PFSK-1 (cell line): ENCODE results near the gene FAM151B.

Experiments used
- FOXP2 ChIP-seq: optimal IDR thresholded peaks from 2 replicates; pipeline ENCODE3; 2011; ENCODE audit warnings: borderline replicate concordance, control low read depth, inconsistent platforms; ENCODE audit not compliant: insufficient read depth; ENCODE audit errors: extremely low read length, extremely low read depth
- POLR2AphosphoS5 ChIP-seq: IDR thresholded peaks from 2 replicates; pipeline ENCODE4 v1.6.1; 2012; ENCODE audit warnings: low read depth, mild to moderate bottlenecking, control low read depth, low read length, moderate library complexity
- SIN3A ChIP-seq: IDR thresholded peaks from 2 replicates; pipeline ENCODE4 v1.6.1; 2012; ENCODE audit warnings: mild to moderate bottlenecking, low read length, moderate library complexity, borderline replicate concordance; ENCODE audit not compliant: insufficient read depth
- TAF1 ChIP-seq: IDR thresholded peaks from 2 replicates; pipeline ENCODE4 v1.6.1; 2012; ENCODE audit warnings: low read length, control low read depth, borderline replicate concordance; ENCODE audit not compliant: insufficient read depth
- TF ChIP-seq, protein P1 (sequence below), 2 experiments: IDR thresholded peaks; 2 replicates each; pipeline versions ENCODE4 v1.6.1 to v1.8.0; 2011 to 2012; ENCODE audit warnings: low read depth in 2 of 2, low read length in 2 of 2, control low read depth in 1 of 2, inconsistent platforms in 1 of 2, mild to moderate bottlenecking in 1 of 2, moderate library complexity in 1 of 2; ENCODE audit not compliant: insufficient read depth in 1 of 2

FAM151B gene

DNA sequence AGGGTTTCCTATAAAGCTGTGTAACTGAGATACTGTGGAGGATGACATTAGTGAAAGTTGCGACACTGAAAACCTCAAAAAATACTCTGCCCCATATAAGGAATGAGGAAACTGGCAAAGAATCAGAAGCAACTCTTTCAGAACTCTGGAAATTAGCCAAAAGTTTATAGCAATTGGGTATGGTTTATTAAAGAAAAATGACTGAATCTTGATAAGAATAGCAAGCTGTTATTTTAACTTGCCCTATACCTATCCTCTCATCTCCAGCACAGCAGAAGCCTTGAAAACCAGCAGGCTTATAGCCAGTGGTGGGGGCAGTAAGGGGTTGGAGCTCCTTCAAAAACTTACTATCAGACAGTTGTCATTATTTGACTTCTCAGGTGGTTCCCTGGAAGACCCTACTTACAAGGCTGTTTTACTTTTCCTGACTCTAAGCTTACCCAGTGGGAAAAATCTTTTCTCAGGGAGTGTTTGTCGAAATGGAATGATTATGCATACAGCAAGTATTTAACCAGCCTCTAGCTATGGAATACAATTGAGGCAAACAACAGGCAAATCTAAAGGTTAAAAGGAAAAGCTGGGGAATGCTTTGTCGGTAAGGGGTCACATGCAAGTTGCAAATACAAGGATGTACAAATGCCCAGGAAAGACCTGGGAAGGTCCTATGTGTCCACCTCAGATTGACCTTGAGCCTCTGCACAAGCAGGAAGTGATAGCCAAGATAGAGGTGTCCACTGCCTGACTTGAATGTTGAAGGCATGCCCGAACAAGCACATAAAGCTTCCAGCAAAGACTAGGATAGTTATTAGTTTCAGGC is 21.0 kb upstream of the FAM151B start:
- TF ChIP-seq FOXP2 (no peak), TAF1 (no peak), SIN3A (no peak)

DNA sequence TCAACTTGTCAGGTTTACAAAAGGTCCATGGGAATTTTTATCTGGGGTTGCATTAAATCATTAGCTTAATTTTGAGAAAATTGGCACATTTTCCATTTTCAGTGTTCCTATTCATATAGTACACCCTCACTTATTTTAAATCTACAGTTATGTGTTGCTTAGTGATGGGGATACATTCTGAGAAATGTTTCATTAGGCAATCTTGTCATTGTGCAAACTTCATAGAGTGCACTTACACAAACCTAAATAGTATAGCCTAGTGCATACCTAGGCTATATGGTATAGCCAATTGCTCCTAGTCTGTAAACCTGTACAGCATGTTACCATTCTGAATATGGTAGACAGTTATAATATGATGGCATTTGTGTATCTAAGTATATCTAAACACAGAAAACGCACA is 19.8 kb upstream of the FAM151B start:
- TF ChIP-seq SIN3A (no peak), POLR2AphosphoS5 (no peak), TAF1 (no peak), FOXP2 (no peak)
- TF ChIP-seq, protein P1, sequence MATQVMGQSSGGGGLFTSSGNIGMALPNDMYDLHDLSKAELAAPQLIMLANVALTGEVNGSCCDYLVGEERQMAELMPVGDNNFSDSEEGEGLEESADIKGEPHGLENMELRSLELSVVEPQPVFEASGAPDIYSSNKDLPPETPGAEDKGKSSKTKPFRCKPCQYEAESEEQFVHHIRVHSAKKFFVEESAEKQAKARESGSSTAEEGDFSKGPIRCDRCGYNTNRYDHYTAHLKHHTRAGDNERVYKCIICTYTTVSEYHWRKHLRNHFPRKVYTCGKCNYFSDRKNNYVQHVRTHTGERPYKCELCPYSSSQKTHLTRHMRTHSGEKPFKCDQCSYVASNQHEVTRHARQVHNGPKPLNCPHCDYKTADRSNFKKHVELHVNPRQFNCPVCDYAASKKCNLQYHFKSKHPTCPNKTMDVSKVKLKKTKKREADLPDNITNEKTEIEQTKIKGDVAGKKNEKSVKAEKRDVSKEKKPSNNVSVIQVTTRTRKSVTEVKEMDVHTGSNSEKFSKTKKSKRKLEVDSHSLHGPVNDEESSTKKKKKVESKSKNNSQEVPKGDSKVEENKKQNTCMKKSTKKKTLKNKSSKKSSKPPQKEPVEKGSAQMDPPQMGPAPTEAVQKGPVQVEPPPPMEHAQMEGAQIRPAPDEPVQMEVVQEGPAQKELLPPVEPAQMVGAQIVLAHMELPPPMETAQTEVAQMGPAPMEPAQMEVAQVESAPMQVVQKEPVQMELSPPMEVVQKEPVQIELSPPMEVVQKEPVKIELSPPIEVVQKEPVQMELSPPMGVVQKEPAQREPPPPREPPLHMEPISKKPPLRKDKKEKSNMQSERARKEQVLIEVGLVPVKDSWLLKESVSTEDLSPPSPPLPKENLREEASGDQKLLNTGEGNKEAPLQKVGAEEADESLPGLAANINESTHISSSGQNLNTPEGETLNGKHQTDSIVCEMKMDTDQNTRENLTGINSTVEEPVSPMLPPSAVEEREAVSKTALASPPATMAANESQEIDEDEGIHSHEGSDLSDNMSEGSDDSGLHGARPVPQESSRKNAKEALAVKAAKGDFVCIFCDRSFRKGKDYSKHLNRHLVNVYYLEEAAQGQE (IDR thresholded peaks at IDR 0.05; ENCODE audit: insufficient read depth in 1 of 2, low read depth in 2 of 2, low read length in 2 of 2) = no peak

DNA sequence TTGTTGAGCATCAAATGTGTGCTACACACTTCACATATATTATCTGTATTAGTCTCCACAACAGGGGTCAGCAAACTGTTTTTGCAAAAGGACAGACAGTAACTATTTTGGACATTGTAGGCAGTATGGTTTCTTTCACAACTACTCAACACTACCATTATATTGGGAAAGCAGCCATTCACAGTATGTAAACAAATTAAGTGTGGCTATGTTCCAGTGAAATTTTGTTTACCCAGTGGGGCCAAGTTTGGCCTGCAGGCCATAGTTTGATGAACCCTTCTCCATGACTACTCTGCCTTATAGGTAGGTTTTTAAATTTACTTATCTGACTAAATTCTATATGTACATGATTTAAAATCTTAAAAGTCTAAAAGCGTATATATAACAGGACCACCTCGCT is 13.0 kb upstream of the FAM151B start:
- TF ChIP-seq FOXP2 = no peak
- no peak for TF ChIP-seq SIN3A
- no peak for TF ChIP-seq TAF1
- TF ChIP-seq, protein P1 (IDR thresholded peaks at IDR 0.05; ENCODE audit: insufficient read depth in 1 of 2, low read depth in 2 of 2, low read length in 2 of 2) = no peak
- TF ChIP-seq POLR2AphosphoS5 = no peak

DNA sequence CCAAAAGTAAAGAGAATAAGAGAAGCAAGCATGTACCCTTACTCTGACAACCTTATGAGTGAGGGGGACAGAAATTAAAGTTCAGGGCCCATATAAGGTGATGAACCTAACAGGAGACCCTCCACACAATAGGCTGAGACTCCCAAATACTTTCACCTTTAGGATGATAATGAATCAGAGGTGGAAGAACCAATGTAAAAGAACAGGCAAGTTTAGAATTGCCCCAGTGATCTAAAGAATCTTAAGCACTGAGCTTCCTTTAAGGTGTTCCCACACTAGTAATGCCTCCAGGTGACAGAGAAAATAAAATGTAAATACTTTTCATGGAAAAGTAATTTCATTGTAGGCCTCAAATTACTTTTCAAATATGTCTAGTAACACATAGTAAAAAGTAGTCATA is 8.2 kb upstream of the FAM151B start:
- TF ChIP-seq TAF1 (no peak), POLR2AphosphoS5 (no peak), SIN3A (no peak), FOXP2 (no peak)
- TF ChIP-seq, protein P1 (IDR thresholded peaks at IDR 0.05; ENCODE audit: insufficient read depth in 1 of 2, low read depth in 2 of 2, low read length in 2 of 2) = no peak

DNA sequence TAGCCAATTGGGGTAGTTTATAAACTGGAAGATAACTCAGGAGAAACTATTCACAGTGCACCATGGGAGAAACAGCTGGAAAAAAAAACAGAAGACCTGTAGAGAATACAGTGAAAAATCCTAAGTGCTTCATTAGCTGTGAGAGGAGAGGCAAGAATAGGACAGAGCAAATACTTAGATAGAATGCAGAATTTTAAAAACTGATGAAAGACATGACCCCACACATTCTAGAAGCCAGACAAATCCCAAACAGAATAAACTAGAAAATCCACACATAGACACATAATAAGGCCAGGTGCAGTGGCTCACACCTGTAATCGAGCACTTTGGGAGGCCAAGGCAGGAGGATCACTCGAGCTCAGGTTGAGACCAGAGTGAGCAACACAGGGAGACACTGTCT is 7.5 kb upstream of the FAM151B start:
- TF ChIP-seq POLR2AphosphoS5 (no peak), FOXP2 (no peak), TAF1 (no peak), SIN3A (no peak)
- TF ChIP-seq, protein P1 (IDR thresholded peaks at IDR 0.05; ENCODE audit: insufficient read depth in 1 of 2, low read depth in 2 of 2, low read length in 2 of 2) = no peak
